ENCODE measurements around the gene SLC24A4.

DNA sequence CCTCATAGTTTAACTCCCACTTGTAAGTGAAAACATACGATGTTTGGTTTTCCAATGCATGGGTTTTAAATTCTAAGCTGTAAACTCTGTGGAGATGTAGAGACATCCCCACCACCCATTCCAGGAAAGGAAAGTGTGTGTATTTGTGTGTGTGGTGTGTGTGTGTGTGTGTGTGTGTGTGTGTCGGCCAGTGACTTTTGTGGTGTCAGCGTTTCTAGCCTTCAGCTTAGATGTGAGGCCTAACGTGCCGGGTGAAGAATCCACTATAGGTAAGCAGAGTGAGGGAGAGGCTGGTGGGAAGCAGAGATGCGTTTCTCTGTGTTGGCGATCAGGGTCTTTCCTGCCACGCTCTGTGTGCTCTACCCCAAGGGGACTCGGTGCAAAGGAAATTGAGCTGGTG is 93.0 kb downstream of the SLC24A4 start:
- TF ChIP-seq POLR2A (IDR thresholded peaks at IDR 0.05) = no peak
- TF ChIP-seq, protein P1, sequence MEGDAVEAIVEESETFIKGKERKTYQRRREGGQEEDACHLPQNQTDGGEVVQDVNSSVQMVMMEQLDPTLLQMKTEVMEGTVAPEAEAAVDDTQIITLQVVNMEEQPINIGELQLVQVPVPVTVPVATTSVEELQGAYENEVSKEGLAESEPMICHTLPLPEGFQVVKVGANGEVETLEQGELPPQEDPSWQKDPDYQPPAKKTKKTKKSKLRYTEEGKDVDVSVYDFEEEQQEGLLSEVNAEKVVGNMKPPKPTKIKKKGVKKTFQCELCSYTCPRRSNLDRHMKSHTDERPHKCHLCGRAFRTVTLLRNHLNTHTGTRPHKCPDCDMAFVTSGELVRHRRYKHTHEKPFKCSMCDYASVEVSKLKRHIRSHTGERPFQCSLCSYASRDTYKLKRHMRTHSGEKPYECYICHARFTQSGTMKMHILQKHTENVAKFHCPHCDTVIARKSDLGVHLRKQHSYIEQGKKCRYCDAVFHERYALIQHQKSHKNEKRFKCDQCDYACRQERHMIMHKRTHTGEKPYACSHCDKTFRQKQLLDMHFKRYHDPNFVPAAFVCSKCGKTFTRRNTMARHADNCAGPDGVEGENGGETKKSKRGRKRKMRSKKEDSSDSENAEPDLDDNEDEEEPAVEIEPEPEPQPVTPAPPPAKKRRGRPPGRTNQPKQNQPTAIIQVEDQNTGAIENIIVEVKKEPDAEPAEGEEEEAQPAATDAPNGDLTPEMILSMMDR (IDR thresholded peaks at IDR 0.05) = no peak

All from testis (tissue), 2 donors.